ENCODE measurements around the gene PLPPR2.
"Not testable (repeated sequence)": the region's sequence is repeated elsewhere in the genome, so short reads cannot be mapped to it uniquely, and the experiment has no call there.

Gene PLPPR2

GRCh38 chr19:11355160-11356073 is at the start of gene PLPPR2:
TSS of gene PLPPR2 (plus strand) at chr19:11355432. CDS start at chr19:11357674, 2,242 bp downstream.
- DNase-seq (ENCODE audit: low read depth), result peak; percentile 82

- no peak for DNase-seq (ENCODE audit: low read depth)
Observed at GRCh38 chr19:11306337-11306736, 48.9 kb upstream of the PLPPR2 start.

- not testable (repeated sequence) for DNase-seq (ENCODE audit: low read depth)
Observed at GRCh38 chr19:11320278-11320995, 34.8 kb upstream of the PLPPR2 start.

GRCh38 chr19:11321191-11322126 is 33.8 kb upstream of the PLPPR2 start:
- DNase-seq (ENCODE audit: low read depth), result no peak

GRCh38 chr19:11322269-11323024 is 32.8 kb upstream of the PLPPR2 start:
- no peak for DNase-seq (ENCODE audit: low read depth)

GRCh38 chr19:11323601-11324078 is 31.6 kb upstream of the PLPPR2 start:
- DNase-seq (ENCODE audit: low read depth), result no peak

- DNase-seq (ENCODE audit: low read depth), result peak; percentile 95
Observed at GRCh38 chr19:11324079-11324661, 31.1 kb upstream of the PLPPR2 start.

GRCh38 chr19:11324748-11325389 is 30.4 kb upstream of the PLPPR2 start:
- DNase-seq (ENCODE audit: low read depth), result no peak

- DNase-seq (ENCODE audit: low read depth), result no peak
Observed at GRCh38 chr19:11325544-11325943, 29.7 kb upstream of the PLPPR2 start.

- DNase-seq (ENCODE audit: low read depth), result no peak
Observed at GRCh38 chr19:11330127-11330526, 25.1 kb upstream of the PLPPR2 start.

GRCh38 chr19:11331502-11331901 is 23.7 kb upstream of the PLPPR2 start:
- DNase-seq (ENCODE audit: low read depth), result no peak

GRCh38 chr19:11332822-11333221 is 22.4 kb upstream of the PLPPR2 start:
- no peak for DNase-seq (ENCODE audit: low read depth)

- not testable (repeated sequence) for DNase-seq (ENCODE audit: low read depth)
Observed at GRCh38 chr19:11333838-11334237, 21.4 kb upstream of the PLPPR2 start.

- DNase-seq (ENCODE audit: low read depth), result no peak
Observed at GRCh38 chr19:11335449-11336146, 19.6 kb upstream of the PLPPR2 start.

- DNase-seq (ENCODE audit: low read depth), result no peak
Observed at GRCh38 chr19:11337080-11337479, 18.2 kb upstream of the PLPPR2 start.

GRCh38 chr19:11338121-11338520 is 17.1 kb upstream of the PLPPR2 start:
- no peak for DNase-seq (ENCODE audit: low read depth)

- DNase-seq (ENCODE audit: low read depth), result no peak
Observed at GRCh38 chr19:11338569-11339253, 16.5 kb upstream of the PLPPR2 start.

- DNase-seq (ENCODE audit: low read depth), result peak; percentile 83
Observed at GRCh38 chr19:11339254-11340098, 15.8 kb upstream of the PLPPR2 start, which contains the start of gene RAB3D. TSS of gene RAB3D (minus strand) at chr19:11339657. CDS start at chr19:11337399, 2,258 bp downstream.

All from fibroblast of gingiva (primary cell).